GM18498 (cell line): Measurements from ENCODE around the gene TCF15.
A peak's percentile ranks its signal among the peaks of the same experiment; 100 is the strongest.

Source experiments
- ATAC-seq: cut with Tn5 transposase; IDR thresholded peaks from one replicate; pipeline ENCODE4 v1.9.1; 2021; ENCODE audit warnings: mild to moderate bottlenecking, moderate library complexity; ENCODE audit not compliant: unreplicated experiment

Gene TCF15

GRCh38 chr20:615514-615913 lies 5.4 kb upstream of the TCF15 start:
- no peak for ATAC-seq

GRCh38 chr20:611843-612185 lies 1.7 kb upstream of the TCF15 start:
- ATAC-seq: no peak

- ATAC-seq: no peak
Measured at GRCh38 chr20:611047-611842, 1.1 kb upstream of the TCF15 start.

- no peak for ATAC-seq
Measured at GRCh38 chr20:609371-609964, 641 bp downstream of the TCF15 start.

GRCh38 chr20:608970-609369 lies 1.1 kb downstream of the TCF15 start:
- no peak for ATAC-seq

GRCh38 chr20:607476-607875 lies 2.6 kb downstream of the TCF15 start:
- ATAC-seq: no peak

GRCh38 chr20:605237-605636 lies 4.9 kb downstream of the TCF15 start:
- no peak for ATAC-seq

GRCh38 chr20:603116-603640 lies 6.9 kb downstream of the TCF15 start:
- ATAC-seq: no peak

- no peak for ATAC-seq
Measured at GRCh38 chr20:602111-602970, 7.8 kb downstream of the TCF15 start.

- no peak for ATAC-seq
Measured at GRCh38 chr20:600736-601135, 9.4 kb downstream of the TCF15 start.

GRCh38 chr20:600141-600540 lies 10.0 kb downstream of the TCF15 start:
- ATAC-seq: no peak

- no peak for ATAC-seq
Measured at GRCh38 chr20:598133-598850, 11.8 kb downstream of the TCF15 start.

GRCh38 chr20:597560-597959 lies 12.5 kb downstream of the TCF15 start:
- no peak for ATAC-seq

- no peak for ATAC-seq
Measured at GRCh38 chr20:595330-596308, 14.5 kb downstream of the TCF15 start.

GRCh38 chr20:592506-592905 lies 17.6 kb downstream of the TCF15 start:
- no peak for ATAC-seq

GRCh38 chr20:591941-592340 lies 18.2 kb downstream of the TCF15 start:
- no peak for ATAC-seq

- ATAC-seq: peak; percentile 61
Measured at GRCh38 chr20:588932-589672, 21.0 kb downstream of the TCF15 start.

- no peak for ATAC-seq
Measured at GRCh38 chr20:588476-588875, 21.6 kb downstream of the TCF15 start.

- no peak for ATAC-seq
Measured at GRCh38 chr20:584971-585301, 25.2 kb downstream of the TCF15 start.
